ENCODE data around the gene MS4A12. TPM values are rescaled to one million over a fixed set of nuclear protein-coding genes. Genes with fewer than 3 reads are reported as not detected.

Gene MS4A12
- total and polyA plus RNA-seq, 2 of the 13 experiments (the other 11 are each of a cell fraction or from before 2014, with no cell fraction given) = not detected

GRCh38 chr11:60493454-60493853 lies 876 bp downstream of the MS4A12 start:
- Histone ChIP-seq H2AFZ (ENCODE audit: low read length) (no peak overlapping the region), H3K36me3 (replicated peaks in 1 of 2; ENCODE audit: control insufficient read depth in 1 of 2, insufficient read depth in 2 of 2, low read length in 2 of 2) (no peaks in the 10 kb centered on the region), H3K4me2 (ENCODE audit: low read depth, low read length) (no peak overlapping the region), H3K4me3 (replicated peaks in 1 of 3; ENCODE audit: insufficient read depth in 1 of 3, low read depth in 2 of 3, low read length in 3 of 3) (no peak overlapping the region), H4K20me1 (ENCODE audit: insufficient read depth, low read length) (no peaks in the 10 kb centered on the region), H3K4me1 (ENCODE audit: insufficient read depth, low read length) (no peaks in the 10 kb centered on the region), H3K79me2 (ENCODE audit: insufficient read depth, low read length) (no peaks in the 10 kb centered on the region), H3K9ac (ENCODE audit: insufficient read depth, low read depth, low read length) (no peak overlapping the region), H3K27me3 (ENCODE audit: control insufficient read depth in 1 of 2, insufficient read depth in 2 of 2, low read length in 2 of 2) (0 out of 5 replicates have a peak, but pooled peaks cover 0 to 3% of the 10 kb centered on the region in 2 experiments), H3K27ac (ENCODE audit: extremely low read length, insufficient read depth, low read length) (no peak overlapping the region), H3K9me3 (ENCODE audit: low read length) (no peaks in the 10 kb centered on the region)
- ChIA-PET CTCF (ENCODE audit: low intra/inter-chr PET ratio, low total read pairs) (no interaction called here), POLR2A (no interaction called here)
- ATAC-seq (no peak), FAIRE-seq (no peak), DNase-seq (ENCODE audit: low spot score) (no peak)
- 1% methylated on average over 2 of the region's 2 CpGs for WGBS (ENCODE audit: low lambda C conversion rate)
- no TSS peak for BruUV-seq (replicated peaks)
- in situ Hi-C loops (cut with HindIII; ENCODE audit: extremely low pct_ligation_motif_present, low pct_unique_long_range_greater_than_20kb) = loop anchor here (25.0 kb wide), 1 partner anchor 156 kb away; the partner anchor contains the start of gene MS4A6E
- TF ChIP-seq SAP130 (CRISPR knock-in tag; IDR thresholded peaks at IDR 0.05; ENCODE audit: low read depth) (no peak), MAFK (conservative IDR thresholded peaks at IDR 0.05 in 1 of 2, IDR thresholded peaks at IDR 0.05 in 1 of 2; ENCODE audit: low read length in 2 of 2) (peak; percentile 69 to 76), HDAC2 (CRISPR knock-in tag; IDR thresholded peaks at IDR 0.05) (no peak), ZNF883 (CRISPR knock-in tag; IDR thresholded peaks at IDR 0.05; ENCODE audit: not compliant biosample characterization) (no peak), ZNF530 (CRISPR knock-in tag; IDR thresholded peaks at IDR 0.05; ENCODE audit: low read depth) (no peak), TEAD3 (CRISPR knock-in tag; optimal IDR thresholded peaks at IDR 0.05; ENCODE audit: borderline replicate concordance) (no peak), ZNF619 (CRISPR knock-in tag; IDR thresholded peaks at IDR 0.05) (no peak), ZNF703 (CRISPR knock-in tag; IDR thresholded peaks at IDR 0.05; ENCODE audit: borderline replicate concordance) (no peak), ZNF709 (CRISPR knock-in tag; IDR thresholded peaks at IDR 0.05) (no peak), MAFF (IDR thresholded peaks at IDR 0.05; ENCODE audit: low read depth, low read length) (peak; percentile 67), PAWR (CRISPR knock-in tag; IDR thresholded peaks at IDR 0.05; ENCODE audit: borderline replicate concordance) (no peak), TBX2 (CRISPR knock-in tag; IDR thresholded peaks at IDR 0.05; ENCODE audit: borderline replicate concordance) (no peak), ZNF746 (CRISPR knock-in tag; IDR thresholded peaks at IDR 0.05) (no peak)
- TF ChIP-seq, protein P1, sequence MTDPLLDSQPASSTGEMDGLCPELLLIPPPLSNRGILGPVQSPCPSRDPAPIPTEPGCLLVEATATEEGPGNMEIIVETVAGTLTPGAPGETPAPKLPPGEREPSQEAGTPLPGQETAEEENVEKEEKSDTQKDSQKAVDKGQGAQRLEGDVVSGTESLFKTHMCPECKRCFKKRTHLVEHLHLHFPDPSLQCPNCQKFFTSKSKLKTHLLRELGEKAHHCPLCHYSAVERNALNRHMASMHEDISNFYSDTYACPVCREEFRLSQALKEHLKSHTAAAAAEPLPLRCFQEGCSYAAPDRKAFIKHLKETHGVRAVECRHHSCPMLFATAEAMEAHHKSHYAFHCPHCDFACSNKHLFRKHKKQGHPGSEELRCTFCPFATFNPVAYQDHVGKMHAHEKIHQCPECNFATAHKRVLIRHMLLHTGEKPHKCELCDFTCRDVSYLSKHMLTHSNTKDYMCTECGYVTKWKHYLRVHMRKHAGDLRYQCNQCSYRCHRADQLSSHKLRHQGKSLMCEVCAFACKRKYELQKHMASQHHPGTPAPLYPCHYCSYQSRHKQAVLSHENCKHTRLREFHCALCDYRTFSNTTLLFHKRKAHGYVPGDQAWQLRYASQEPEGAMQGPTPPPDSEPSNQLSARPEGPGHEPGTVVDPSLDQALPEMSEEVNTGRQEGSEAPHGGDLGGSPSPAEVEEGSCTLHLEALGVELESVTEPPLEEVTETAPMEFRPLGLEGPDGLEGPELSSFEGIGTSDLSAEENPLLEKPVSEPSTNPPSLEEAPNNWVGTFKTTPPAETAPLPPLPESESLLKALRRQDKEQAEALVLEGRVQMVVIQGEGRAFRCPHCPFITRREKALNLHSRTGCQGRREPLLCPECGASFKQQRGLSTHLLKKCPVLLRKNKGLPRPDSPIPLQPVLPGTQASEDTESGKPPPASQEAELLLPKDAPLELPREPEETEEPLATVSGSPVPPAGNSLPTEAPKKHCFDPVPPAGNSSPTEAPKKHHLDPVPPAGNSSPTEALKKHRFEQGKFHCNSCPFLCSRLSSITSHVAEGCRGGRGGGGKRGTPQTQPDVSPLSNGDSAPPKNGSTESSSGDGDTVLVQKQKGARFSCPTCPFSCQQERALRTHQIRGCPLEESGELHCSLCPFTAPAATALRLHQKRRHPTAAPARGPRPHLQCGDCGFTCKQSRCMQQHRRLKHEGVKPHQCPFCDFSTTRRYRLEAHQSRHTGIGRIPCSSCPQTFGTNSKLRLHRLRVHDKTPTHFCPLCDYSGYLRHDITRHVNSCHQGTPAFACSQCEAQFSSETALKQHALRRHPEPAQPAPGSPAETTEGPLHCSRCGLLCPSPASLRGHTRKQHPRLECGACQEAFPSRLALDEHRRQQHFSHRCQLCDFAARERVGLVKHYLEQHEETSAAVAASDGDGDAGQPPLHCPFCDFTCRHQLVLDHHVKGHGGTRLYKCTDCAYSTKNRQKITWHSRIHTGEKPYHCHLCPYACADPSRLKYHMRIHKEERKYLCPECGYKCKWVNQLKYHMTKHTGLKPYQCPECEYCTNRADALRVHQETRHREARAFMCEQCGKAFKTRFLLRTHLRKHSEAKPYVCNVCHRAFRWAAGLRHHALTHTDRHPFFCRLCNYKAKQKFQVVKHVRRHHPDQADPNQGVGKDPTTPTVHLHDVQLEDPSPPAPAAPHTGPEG (CRISPR knock-in tag; IDR thresholded peaks at IDR 0.05) = no peak
- TF ChIP-seq, protein P2, sequence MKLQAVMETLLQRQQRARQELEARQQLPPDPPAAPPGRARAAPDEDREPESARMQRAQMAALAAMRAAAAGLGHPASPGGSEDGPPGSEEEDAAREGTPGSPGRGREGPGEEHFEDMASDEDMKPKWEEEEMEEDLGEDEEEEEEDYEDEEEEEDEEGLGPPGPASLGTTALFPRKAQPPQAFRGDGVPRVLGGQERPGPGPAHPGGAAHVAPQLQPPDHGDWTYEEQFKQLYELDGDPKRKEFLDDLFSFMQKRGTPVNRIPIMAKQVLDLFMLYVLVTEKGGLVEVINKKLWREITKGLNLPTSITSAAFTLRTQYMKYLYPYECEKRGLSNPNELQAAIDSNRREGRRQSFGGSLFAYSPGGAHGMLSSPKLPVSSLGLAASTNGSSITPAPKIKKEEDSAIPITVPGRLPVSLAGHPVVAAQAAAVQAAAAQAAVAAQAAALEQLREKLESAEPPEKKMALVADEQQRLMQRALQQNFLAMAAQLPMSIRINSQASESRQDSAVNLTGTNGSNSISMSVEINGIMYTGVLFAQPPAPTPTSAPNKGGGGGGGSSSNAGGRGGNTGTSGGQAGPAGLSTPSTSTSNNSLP (IDR thresholded peaks at IDR 0.05; ENCODE audit: low read depth, low read length) = no peak
- intact Hi-C loops (cut with micrococcal nuclease; ENCODE audit: unreplicated experiment) = no loop called here

All from HepG2 (cell line).